ENCODE results near the gene PDYN.
A peak's percentile ranks its signal among the peaks of the same experiment; 100 is the strongest.

The PDYN gene

GRCh38 chr20:2026004-2026403 lies 32.1 kb upstream of the PDYN start:
- ChIA-PET CTCF (interaction anchor here (1.2 to 1.4 kb wide), 4 partner anchors 11 to 19 kb away, joined by 3 to 6 read pairs (median 3); no protein-coding TSS in a partner anchor), POLR2A (no interaction called here)
- DNase-seq (ENCODE audit: extremely low spot score) = no peak
- TF ChIP-seq CTCF (IDR thresholded peaks at IDR 0.05; ENCODE audit: control extremely low read depth, extremely low read depth, low read depth, missing control alignments) = no peak

- no peak for DNase-seq (ENCODE audit: extremely low spot score)
- TF ChIP-seq CTCF (IDR thresholded peaks at IDR 0.05; ENCODE audit: control extremely low read depth, extremely low read depth, low read depth, missing control alignments) = no peak
- CTCF ChIA-PET = no interaction called here
- POLR2A ChIA-PET = no interaction called here
These were observed 29.3 kb upstream of the PDYN start for GRCh38 chr20:2023151-2023550.

GRCh38 chr20:2022163-2022562 lies 28.3 kb upstream of the PDYN start:
- ChIA-PET POLR2A (no interaction called here), CTCF (interaction anchor here (0.7 to 4.3 kb wide), 2 partner anchors 15 to 16 kb away, joined by 3 to 23 read pairs; no protein-coding TSS in a partner anchor)
- DNase-seq (ENCODE audit: extremely low spot score) = no peak
- TF ChIP-seq CTCF (IDR thresholded peaks at IDR 0.05; ENCODE audit: control extremely low read depth, extremely low read depth, low read depth, missing control alignments) = no peak

- CTCF ChIA-PET = interaction anchor here (1.1 to 7.0 kb wide), 3 partner anchors 10 to 164 kb away, joined by 4 to 56 read pairs (median 10); no protein-coding TSS in a partner anchor
- POLR2A ChIA-PET = no interaction called here
- TF ChIP-seq CTCF (IDR thresholded peaks at IDR 0.05; ENCODE audit: control extremely low read depth, extremely low read depth, low read depth, missing control alignments) = no peak
- no peak for DNase-seq (ENCODE audit: extremely low spot score)
These were observed 16.7 kb upstream of the PDYN start for GRCh38 chr20:2010533-2010932.

GRCh38 chr20:2006452-2007361 lies 12.8 kb upstream of the PDYN start:
- CTCF ChIA-PET = interaction anchor here (0.9 to 7.0 kb wide), 26 partner anchors 8 to 313 kb away, joined by 3 to 56 read pairs (median 4); no protein-coding TSS in a partner anchor
- POLR2A ChIA-PET = no interaction called here
- TF ChIP-seq CTCF (IDR thresholded peaks at IDR 0.05; ENCODE audit: control extremely low read depth, extremely low read depth, low read depth, missing control alignments) = peak; percentile 60

GRCh38 chr20:2005831-2006426 lies 12.1 kb upstream of the PDYN start:
- POLR2A ChIA-PET = no interaction called here
- TF ChIP-seq CTCF (IDR thresholded peaks at IDR 0.05; ENCODE audit: control extremely low read depth, extremely low read depth, low read depth, missing control alignments) = no peak
- CTCF ChIA-PET = interaction anchor here (0.7 to 7.0 kb wide), 15 partner anchors 9 to 202 kb away, joined by 3 to 56 read pairs (median 4); partner anchors contain the start of gene PDYN
- DNase-seq (ENCODE audit: extremely low spot score) = peak; percentile 61

More at GRCh38 chr20:2006452-2007361, 12.8 kb upstream of the PDYN start:
- peak; percentile 59 for DNase-seq (ENCODE audit: extremely low spot score)
